ENCODE measurements around the gene IPP.
"Not testable (repeated sequence)": the region's sequence is repeated elsewhere in the genome, so short reads cannot be mapped to it uniquely, and the experiment has no call there.

IPP gene

DNA sequence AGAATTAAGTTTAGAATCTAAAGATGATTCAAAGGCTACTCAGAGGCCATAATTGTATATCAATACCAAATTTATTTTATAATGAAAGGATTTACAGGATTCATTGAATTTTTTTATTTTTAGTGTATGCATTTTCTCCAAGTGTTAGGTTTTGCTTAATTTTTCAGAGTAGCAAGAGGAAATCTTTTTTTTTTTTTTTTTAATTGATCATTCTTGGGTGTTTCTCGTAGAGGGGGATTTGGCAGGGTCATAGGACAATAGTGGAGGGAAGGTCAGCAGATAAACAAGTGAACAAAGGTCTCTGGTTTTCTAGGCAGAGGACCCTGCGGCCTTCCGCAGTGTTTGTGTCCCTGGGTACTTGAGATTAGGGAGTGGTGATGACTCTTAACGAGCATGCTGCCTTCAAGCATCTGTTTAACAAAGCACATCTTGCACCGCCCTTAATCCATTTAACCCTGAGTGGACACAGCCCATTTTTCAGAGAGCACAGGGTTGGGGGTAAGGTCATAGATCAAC lies 10.8 kb downstream of the IPP start:
- DNase-seq (ENCODE audit: low read depth in 3 of 3): not testable (repeated sequence)

DNA sequence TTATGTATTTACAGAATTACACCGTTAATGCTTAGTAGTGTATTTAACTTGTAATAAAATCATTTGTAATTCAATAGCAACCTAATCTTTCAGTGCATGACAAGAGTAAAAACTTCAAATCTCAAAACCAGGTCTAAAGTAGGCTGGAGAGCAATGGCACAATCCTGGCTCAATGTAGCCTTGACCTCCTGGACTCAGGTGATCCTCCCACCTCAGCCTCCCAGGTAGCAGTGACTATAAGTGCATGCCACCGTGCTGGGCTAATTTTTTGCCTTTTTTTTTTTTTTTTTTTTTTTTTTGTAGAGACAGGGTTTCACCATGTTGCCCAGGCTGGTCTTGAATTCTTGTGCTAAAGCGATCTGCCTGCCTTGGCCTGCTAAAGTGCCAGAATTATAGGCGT lies 11.3 kb downstream of the IPP start:
- DNase-seq (ENCODE audit: low read depth in 3 of 3): no peak

DNA sequence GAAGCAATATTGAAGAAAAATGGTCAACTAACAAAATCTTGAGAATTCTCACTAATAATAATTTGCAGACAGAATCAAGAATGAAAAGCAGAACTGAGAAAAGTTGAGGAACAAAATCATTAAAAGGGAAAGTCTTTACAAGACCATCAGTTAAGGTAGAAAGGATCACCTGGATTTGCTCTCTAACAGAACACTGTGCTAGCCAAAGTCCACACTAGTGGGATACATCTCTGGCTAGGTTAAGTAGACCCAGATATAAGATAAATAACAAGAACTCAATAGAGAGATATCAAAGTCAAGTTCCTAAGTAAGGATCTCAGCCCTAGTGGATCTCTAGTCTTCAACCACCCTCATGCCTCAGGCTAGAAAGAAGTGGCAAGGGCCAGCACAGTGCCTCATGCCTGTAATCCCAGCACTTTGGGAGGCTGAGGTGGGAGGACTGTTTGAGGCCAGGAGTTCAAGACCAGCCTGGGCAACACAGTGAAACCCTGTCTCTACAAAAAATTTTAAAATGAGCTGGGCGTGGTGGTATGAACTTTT lies 19.6 kb downstream of the IPP start:
- DNase-seq (ENCODE audit: low read depth in 3 of 3): no peak

DNA sequence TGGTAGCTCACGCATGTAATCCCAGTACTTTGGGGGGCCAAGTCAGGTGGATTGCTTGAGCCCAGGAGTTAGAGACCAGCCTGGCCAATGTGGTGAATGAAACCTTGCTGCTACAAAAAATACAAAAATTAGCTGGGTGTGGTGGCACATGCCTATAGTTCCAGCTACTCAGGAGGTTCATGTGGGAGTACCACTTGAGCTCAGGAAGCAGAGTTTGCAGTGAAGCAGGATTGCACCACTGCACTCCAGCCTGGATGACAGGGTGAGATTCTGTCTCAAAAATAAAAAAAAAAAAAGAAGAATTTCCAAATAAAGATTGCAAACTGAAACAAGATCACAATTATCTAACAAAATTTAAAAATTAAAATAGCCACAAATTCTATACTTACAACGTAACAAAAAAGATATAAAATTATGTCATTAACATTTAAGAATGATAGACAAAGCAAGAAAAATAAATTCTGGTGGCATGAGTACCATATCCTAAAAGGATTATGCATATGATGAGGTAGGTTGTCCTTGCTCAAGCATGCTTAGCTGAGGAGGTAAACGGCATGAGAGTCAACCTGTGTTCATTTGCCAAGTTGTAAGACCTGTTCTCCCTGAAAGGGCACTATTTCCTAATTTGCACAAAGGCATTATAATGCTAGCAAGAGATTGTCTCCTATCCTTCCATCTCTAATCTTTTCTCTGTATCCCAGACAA lies 20.2 kb downstream of the IPP start:
- DNase-seq (ENCODE audit: low read depth in 3 of 3): no peak

DNA sequence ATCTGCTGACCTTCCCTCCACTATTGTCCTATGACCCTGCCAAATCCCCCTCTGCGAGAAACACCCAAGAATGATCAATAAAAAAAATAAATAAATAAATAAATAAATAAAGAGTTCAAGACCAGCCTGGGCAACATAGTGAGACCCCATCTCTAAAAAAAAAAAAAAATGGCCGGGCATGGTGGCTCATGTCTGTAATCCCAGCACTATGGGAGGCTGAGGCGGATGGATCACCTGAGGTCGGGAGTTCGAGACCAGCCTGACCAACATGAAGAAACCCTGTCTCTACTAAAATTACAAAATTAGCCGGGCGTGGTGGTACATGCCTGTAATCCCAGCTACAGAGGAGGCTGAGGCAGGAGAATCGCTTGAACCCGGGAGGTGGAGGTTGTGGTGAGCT lies 24.4 kb downstream of the IPP start:
- not testable (repeated sequence) for DNase-seq (ENCODE audit: low read depth in 3 of 3)

DNA sequence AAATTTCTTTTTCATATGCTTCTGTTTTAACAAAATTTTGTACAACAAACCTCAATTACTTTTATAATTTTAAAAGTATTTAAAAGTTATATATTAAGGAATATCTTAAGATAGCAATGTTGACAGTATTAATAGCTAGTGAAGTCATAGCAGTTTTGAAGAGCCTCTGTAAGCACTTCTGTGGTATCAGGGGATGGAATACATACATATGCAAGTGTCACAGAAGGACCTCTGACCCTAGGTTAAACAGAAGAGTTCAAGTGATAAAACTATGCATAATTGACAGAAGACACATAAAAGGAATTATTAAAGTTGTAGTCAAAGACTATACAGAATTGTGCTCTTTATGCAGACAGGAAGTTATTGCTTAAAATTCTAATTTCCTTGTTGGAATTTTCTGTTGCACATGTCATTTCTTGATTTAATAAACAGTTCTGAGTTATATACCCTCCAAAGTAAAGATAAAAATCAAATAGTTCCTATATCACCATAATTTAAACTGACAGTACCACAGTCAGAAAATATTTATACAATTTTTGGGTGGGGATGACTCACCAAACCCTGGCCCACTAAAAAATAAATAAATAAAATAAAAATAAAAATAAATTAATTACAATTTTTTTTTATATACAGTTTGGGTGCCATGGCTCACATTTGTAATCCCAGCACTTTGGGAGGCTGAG lies 27.1 kb downstream of the IPP start:
- no peak for DNase-seq (ENCODE audit: low read depth in 3 of 3)

DNA sequence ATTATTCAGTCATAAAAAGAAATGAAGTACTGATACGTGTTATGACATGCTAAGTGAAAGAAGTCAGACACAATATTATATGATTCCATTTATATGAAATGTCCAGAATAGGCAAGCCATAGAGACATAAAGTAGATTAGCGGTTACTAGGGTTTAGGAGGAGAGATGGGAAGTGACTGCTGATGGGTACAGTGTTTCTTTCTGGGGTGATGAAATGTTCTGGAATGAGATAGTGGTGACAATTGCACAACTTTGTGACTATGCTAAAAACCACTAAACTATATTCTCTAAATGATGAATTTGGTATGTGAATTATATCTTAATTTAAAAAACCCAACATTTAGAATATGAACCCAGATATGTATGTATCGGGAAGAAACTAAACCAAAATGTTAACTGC lies 27.6 kb downstream of the IPP start:
- DNase-seq (ENCODE audit: low read depth in 3 of 3): no peak

DNA sequence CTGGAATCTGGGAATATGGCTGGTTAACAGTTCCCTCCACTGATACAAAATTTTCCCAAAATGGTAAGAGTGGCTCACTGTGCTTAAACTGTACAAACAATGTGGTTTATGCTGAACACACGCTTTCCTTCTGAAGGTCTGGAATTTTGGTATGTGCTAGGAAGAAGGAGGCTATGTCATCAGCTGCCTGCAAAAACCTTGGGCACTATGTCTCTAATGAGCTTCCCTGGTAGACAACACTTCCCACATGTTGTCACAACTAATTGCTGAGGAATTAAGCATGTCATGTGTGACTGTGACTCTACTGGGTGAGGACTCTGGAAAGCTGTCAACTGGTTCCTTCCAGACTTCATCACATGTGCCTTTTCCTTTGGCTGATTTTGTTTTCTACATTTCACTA lies 29.2 kb downstream of the IPP start:
- DNase-seq (ENCODE audit: low read depth in 3 of 3): no peak

DNA sequence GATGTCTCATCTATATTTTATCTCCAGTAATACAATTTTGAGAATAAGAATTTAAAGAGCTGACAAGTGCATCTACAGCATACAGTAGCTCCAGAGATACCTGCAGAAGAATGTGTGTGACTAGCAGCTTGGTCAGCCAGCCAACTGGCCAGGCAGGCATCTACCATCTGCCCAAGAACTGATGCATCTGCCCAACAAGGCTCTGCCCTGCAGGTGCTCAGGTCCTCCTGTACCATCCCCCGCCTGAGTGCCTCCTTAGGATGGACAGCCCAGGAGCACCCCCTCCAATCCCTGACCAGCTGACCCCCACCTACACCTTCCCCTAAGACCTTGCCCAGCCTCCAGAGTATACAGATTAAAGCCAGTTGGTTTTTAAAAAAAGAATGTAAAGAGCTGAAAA lies 32.2 kb downstream of the IPP start:
- DNase-seq (ENCODE audit: low read depth in 3 of 3): no peak

DNA sequence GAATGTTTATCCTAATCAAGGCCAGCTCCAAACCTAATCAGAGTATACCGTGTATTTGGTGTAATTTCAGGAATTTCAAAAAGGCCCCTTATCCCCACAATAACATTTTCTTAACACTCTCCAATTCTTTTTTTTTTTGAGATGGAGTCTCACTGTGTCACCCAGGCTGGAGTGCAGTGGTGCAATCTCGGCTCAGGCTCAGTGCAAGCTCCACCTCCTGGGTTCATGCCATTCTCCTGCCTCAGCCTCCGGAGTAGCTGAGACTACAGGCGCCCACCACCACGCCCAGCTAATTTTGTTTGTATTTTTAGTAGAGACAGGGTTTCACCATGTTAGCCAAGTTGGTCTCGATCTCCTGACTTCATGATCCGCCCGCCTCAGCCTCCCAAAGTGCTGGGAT lies 33.1 kb downstream of the IPP start:
- not testable (repeated sequence) for DNase-seq (ENCODE audit: low read depth in 3 of 3)

DNA sequence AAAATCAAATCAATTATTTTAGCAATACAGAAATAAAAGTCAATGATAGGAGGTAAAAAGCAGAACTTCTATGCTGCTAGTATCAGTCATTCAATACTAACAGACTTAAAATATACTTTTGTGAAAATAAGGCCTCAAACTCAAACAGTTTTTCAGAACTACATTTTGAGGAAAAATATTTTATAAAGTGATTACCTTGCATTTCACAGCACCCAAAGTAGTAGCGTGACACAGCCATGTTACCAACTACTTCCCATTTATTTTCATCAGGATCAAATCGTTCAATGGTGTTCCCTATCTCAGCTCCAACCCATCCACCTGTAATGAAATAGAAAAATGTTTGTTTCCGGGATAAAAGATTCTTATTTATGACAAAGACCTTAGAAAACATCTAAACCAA lies 33.8 kb downstream of the IPP start:
- no peak for DNase-seq (ENCODE audit: low read depth in 3 of 3)

DNA sequence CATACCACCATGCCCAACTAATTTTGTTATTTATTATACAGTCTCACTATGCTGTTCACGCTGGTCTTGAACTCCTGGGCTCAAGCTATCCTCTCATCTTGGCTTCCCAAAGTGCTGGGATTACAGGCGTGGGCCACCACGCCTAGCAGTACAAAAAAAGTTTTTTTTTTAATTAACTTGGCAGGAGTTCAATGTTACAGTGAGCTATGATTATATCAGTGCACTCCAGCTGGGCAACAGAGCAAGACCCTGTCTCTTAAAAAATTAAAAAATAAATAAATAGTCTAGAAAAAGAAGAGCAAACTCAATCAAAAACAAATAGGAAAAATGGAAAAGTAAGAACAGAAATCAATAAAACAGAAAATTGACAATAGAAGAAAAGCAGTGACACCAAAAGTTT lies 36.7 kb downstream of the IPP start:
- no peak for DNase-seq (ENCODE audit: low read depth in 3 of 3)

DNA sequence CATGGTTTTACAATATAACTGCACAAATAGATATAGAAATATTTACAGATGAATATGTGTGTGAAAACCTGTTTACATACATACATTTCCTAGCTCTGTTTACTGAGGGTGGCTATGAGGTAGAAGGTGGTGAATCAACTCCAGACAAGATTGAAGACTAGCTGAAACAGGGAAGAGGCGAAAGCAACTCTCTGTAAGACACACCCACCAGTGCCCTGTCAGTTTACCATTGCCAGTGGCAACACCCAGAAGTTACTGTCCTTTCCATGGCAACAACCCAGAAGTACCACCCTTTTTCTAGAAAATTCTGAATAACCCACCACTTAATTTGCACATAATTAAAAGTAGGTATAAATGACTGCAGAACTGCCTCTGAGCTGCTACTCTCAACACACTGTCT lies 45.8 kb downstream of the IPP start:
- no peak for DNase-seq (ENCODE audit: low read depth in 3 of 3)

DNA sequence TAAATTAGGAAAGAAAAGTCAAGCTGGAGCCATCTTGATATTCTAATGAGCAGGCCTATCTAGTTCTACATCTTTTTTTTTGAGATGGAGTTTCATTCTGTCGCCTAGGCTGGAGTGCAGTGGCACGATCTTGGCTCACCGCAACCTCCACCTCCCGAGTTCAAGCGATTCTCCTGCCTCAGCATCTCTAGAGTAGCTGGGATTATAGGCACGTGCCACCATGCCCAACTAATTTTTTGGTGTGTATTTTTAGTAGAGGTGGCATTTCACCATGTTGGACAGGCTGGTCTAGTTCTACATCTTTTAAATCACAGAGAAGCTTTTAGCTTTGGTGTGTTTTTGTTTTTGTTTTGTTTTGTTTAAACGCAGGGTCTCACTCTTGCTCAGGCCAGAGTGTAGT lies 55.6 kb downstream of the IPP start:
- no peak for DNase-seq (ENCODE audit: low read depth in 3 of 3)

DNA sequence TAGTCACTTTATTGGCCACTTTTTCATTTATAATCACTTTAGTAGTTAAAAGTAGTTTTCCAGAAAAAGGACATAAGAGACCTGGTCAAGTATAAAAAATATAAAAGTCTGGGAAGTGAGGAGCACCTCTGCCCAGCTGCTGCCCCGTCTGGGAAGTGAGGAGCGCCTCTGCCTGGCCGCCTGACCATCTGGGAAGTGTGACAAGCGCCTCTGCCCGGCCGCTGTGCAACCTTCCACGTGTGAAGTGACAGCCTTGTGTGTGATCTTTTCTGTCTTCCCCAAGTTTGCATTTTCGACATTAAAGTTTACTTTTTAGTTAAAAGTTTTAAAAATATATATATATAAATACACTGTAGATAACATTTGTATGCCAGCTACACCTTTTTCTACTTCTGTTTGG lies 56.6 kb downstream of the IPP start:
- not testable (repeated sequence) for DNase-seq (ENCODE audit: low read depth in 3 of 3)

DNA sequence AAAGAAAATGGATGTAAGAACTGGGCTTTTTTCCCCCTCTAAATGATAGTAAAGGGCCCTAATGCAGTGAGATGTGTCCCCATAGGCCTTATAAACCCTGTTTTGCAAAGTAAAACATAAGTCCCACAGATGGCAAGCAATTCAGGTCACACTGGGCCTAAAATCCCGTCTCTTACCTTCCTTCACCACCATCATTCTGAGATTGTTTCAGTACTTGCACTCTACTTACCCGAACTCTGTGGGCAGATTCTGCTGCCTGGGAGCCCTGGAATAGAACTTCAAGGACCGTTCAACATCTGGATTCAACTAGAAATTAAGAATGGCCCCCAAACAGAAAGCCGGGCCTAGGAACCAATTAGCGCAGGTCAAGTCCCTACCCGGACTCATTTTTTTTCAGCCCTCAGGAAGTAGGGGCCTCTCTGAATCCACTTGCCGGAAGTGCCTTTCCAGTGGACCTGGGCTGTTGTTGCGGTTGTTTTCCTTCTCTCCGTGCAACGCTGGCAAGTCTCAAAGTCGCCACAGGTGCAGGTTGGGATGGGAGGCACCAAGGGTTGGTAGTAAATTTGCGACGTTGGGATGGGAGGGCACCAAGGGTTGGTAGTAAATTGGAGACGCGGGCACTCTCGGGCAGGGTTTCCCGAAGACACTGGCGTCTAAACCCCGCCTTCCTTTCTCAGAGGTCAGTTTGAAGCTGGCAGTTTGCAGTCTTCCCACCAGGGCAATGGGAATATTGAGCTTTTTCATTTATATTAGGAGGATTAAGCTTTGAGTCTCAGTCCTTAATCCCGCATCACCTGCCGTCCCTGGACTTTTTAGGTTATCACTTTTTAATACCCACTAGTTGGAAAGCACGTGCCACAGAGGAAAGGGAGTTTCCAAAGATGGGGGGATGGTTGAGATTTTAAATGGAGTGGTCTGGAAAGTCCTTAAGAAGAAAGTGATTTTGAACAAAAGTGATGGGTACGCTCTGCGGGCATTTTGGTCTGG lies 62.4 kb downstream of the IPP start, which contains the start of gene TMEM69:
TMEM69 (plus strand) TSS at position 428 of the 987 bp plus-strand sequence. CDS start 2,888 bp downstream, outside the sequence.
- DNase-seq (ENCODE audit: low read depth in 3 of 3): peak; percentile 53 to 58 (median 57)

DNA sequence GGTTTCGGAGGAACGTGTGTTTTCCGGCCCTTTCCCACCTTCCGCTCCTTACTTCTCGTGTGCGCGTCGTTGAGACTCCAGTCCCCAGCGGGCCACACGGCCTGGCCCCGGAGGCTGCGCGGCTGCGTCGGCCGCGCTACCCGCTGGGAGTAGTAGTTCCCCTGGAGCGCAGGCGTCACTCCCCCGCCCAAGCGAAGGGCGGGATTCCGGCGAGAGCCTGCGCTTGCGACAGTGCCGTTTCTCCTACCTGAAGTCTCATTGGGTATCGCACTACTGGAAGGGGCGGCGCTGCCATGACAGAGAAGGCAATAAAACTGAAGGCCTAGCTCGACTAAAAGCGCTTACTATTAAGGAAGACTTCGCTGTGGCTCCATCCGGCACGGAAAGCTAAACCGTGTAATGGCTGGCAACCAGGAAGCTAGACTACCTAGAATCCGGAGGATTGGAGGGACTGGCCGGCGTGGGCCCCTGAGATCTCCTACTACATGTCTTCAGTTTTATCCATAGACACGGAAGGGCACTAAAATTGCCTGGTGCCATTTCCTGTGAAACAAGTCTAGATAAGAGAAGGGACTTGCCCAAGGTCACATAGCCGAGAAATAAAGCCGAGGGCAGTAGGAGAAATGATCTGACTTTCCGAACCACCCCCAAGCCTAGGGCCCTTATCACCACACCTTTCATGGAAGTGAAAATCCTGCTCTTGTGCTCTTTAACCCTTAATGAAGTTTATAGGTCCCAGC lies 63.3 kb downstream of the IPP start:
- peak; percentile 84 to 95 (median 93) for DNase-seq (ENCODE audit: low read depth in 3 of 3)

DNA sequence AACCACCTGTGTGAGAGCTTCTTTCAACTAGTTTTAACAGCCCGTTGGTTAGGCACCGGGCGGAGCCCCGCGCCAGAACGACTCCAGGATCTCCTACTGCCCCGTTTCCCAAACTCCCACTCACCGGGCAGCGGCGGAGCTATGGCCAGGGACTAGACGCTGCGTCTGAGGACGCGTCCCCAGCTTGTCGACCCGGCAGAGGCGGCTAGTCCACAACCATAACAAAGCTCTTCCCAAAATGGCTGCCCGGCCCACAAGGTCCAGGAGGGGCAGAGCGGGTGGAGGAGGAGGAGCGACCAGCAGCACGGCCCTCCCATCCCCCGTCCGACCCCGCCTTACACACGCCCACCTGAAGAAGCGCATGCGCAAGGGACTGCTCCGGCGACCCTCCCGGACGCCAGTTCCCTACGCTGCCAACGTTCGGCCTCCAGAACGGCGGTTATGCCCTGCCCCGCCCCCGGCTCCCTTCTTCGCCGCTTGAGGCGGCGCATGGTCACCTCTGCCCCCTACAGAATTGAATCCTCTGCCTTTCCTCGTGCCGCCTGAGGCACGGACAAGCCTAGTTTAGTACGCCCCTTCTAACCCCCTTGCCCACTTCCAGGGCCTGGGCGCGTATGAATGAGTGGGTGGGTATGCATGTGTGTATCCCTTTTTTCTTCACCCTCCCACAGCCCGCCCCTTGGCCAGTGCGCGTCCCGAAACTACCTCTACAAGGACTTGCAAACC lies 64.0 kb downstream of the IPP start, which contains the start of gene GPBP1L1:
GPBP1L1 (minus strand) TSS at position 246 of the 726 bp plus-strand sequence. CDS start 27,446 bp downstream, outside the sequence.
- peak; percentile 93 to 98 (median 97) for DNase-seq (ENCODE audit: low read depth in 3 of 3)

DNA sequence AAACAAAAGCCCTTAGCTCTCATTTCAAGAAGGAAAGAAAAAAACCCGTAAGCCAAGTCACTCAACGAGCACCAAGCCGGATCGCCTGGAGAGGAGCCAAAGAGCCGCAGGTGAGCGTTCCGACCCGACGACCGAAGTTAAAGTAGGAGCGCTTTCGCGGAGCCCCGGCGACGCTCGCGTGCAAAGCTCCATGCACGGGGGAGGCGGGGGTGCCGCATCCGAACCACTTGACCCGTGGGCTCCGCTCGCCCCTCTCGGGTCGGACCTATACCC lies 64.5 kb downstream of the IPP start:
- peak; percentile 29 to 34 (median 33) for DNase-seq (ENCODE audit: low read depth in 3 of 3)

DNA sequence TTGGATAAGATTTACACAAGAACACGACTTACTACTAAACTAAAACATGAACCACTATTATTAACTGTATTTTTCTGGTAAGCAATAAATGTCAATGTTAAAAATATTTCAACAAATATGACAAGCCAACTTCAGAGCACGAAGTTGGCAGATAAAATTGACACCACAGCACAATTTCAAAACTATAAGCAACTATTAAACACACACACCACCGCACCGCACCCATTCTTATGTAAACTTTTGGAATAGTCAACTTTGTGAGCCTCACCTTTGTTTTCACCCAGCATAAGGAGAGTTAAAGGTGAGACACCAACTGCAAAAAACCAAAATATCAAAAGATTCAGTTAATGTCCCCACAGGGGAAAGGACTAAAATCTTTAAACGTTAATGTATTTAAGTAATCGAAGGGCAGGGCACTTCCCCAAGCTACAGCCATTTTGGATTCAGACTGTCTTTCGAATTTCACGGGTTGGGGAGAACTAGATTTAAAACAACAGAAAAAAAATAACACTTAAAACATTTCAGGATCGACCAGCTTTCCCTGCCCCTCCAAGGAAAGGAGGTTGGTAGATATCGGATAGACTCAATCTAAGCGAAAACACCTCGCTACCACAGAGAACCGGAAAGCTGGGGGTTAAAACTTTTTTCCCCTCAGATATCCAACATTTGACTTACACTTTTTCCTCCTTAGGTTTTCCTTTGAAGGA lies 65.0 kb downstream of the IPP start:
- DNase-seq (ENCODE audit: low read depth in 3 of 3): no peak
